Body of pancreas (tissue), 4 donors: Measurements from ENCODE around the gene LMOD2. TPM values are rescaled to one million over a fixed set of nuclear protein-coding genes. Genes with fewer than 3 reads are reported as not detected.

Experiments
- ATAC-seq: fragments of 150-250 bp; one replicate; pipeline ENCODE4 v1.9.1; 2016
- DNase-seq, 4 donors: peaks; one replicate each; pipeline ENCODE4 v3.0.0-alpha.2; 2019
- H3K27ac ChIP-seq, 4 donors: fragments of 200-600 bp; sonication (generic); 1 replicate in 3 of 4; 2 replicates in 1 of 4; pipeline versions ENCODE4 v1.5.1 to v1.6.1; 2016 to 2019; ENCODE audit warnings: mild to moderate bottlenecking in 1 of 4, mixed read lengths in 1 of 4, moderate library complexity in 1 of 4
- H3K27me3 ChIP-seq, 2 donors: fragments of 200-600 bp; sonication (generic); one replicate each; pipeline ENCODE4 v1.6.0; 2016; ENCODE audit warnings: mild to moderate bottlenecking in 1 of 2
- H3K36me3 ChIP-seq, 2 donors: fragments of 200-600 bp; sonication (generic); replicated peaks in 1 of 2; 2 replicates each; pipeline ENCODE4 v1.5.1; 2016; ENCODE audit warnings: low read depth in 2 of 2; ENCODE audit not compliant: insufficient read depth in 1 of 2
- H3K4me1 ChIP-seq: fragments of 200-600 bp; sonication (generic); one replicate; pipeline ENCODE4 v1.6.0; 2016
- H3K4me3 ChIP-seq, 2 donors: fragments of 200-600 bp; sonication (generic); 1 replicate in 1 of 2; 2 replicates in 1 of 2; pipeline ENCODE4 v1.5.1; 2016 to 2019
- H3K9me3 ChIP-seq, 3 donors: fragments of 200-600 bp; sonication (generic); 1 replicate in 2 of 3; 2 replicates in 1 of 3; pipeline ENCODE4 v1.5.1; 2016
- POLR2A ChIP-seq, 3 donors: fragments of 450-650 bp; IDR thresholded peaks; one replicate each; pipeline ENCODE4 v1.6.1; 2016; ENCODE audit warnings: antibody characterized with exemption in 3 of 3, mild to moderate bottlenecking in 2 of 3
- WGBS, 2 donors: methylation state at CpG; one replicate each; pipeline ENCODE4 v1.1.5; 2017; 5-methylcytosine and 5-hydroxymethylcytosine counted together
- intact Hi-C: fragments of 100-400 bp; cut with DNase I; formaldehyde crosslinking; loops from one replicate; pipeline ENCODE4 v1.15.1; 2023
- total RNA-seq, 2 donors: library from RNA; depleted of rRNA; stranded (reverse); fragments of >200 nt; gene quantifications; one replicate each; pipeline ENCODE4 v1.1.0, GENCODE V29; 2016
- TF ChIP-seq, protein P1 (sequence below), 7 experiments: fragments of 450-650 bp in 4 of 7; fragments of 200-600 bp in 3 of 7; sonication (generic) in 3 of 7; IDR thresholded peaks; one replicate each; pipeline ENCODE4 v1.5.1; 2016 to 2019; ENCODE audit warnings: antibody characterized with exemption in 7 of 7

Gene LMOD2
- total RNA-seq, 2 donors from 2014 or later, result not detected

GRCh38 chr7:123612024-123612423 is 43.6 kb upstream of the LMOD2 start:
- Histone ChIP-seq H3K27me3 (no peaks in the 10 kb centered on the region), H3K27ac (no peak overlapping the region), H3K36me3 (no peaks in the 10 kb centered on the region), H3K4me3 (no peak overlapping the region), H3K9me3 (no peaks in the 10 kb centered on the region), H3K4me1 (no peaks in the 10 kb centered on the region)
- TF ChIP-seq, protein P1, sequence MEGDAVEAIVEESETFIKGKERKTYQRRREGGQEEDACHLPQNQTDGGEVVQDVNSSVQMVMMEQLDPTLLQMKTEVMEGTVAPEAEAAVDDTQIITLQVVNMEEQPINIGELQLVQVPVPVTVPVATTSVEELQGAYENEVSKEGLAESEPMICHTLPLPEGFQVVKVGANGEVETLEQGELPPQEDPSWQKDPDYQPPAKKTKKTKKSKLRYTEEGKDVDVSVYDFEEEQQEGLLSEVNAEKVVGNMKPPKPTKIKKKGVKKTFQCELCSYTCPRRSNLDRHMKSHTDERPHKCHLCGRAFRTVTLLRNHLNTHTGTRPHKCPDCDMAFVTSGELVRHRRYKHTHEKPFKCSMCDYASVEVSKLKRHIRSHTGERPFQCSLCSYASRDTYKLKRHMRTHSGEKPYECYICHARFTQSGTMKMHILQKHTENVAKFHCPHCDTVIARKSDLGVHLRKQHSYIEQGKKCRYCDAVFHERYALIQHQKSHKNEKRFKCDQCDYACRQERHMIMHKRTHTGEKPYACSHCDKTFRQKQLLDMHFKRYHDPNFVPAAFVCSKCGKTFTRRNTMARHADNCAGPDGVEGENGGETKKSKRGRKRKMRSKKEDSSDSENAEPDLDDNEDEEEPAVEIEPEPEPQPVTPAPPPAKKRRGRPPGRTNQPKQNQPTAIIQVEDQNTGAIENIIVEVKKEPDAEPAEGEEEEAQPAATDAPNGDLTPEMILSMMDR (IDR thresholded peaks at IDR 0.05), result no peak
- no peak for TF ChIP-seq POLR2A (IDR thresholded peaks at IDR 0.05)
- DNase-seq, result no peak
- ATAC-seq, result no peak
- intact Hi-C loops, result no loop called here

DNA sequence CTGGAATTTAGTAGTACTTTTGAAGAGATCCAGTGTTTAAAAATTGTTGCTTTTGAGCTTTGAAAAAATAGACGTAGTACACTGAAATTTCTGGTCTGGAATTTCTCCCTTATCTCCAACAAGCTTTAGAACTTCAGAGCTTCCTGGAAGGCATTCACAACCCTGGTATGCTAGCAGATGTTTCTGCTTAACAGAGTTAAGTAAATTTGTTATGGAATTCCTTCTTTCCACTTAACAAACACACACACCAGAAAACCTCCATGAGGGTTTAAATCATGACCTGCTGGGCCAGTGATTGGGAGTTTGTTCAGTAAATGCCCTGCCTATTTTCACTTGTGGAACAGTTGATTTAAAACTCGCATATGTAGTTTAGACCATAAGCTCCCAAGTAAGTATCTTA is 40.3 kb upstream of the LMOD2 start:
- H3K36me3 ChIP-seq, result no peaks in the 10 kb centered on the region
- TF ChIP-seq, protein P1 (IDR thresholded peaks at IDR 0.05), result no peak
- TF ChIP-seq POLR2A (IDR thresholded peaks at IDR 0.05), result no peak
- H3K4me3 ChIP-seq, result no peak overlapping the region
- no peaks in the 10 kb centered on the region for H3K9me3 ChIP-seq
- intact Hi-C loops, result no loop called here
- no peaks in the 10 kb centered on the region for H3K4me1 ChIP-seq
- no peaks in the 10 kb centered on the region for H3K27me3 ChIP-seq
- 41 to 58% methylated on average over 2 of the region's 2 CpGs for WGBS, 2 donors
- H3K27ac ChIP-seq, result no peak overlapping the region
- no peak for DNase-seq
- no peak for ATAC-seq

- Histone ChIP-seq H3K27me3 (no peaks in the 10 kb centered on the region), H3K9me3 (no peaks in the 10 kb centered on the region), H3K4me1 (no peaks in the 10 kb centered on the region), H3K36me3 (no peaks in the 10 kb centered on the region), H3K27ac (no peak overlapping the region), H3K4me3 (no peak overlapping the region)
- intact Hi-C loops, result no loop called here
- no peak for ATAC-seq
- no peak for DNase-seq
- TF ChIP-seq POLR2A (IDR thresholded peaks at IDR 0.05), result no peak
- TF ChIP-seq, protein P1 (IDR thresholded peaks at IDR 0.05), result no peak
Measured at GRCh38 chr7:123616223-123616622, 39.4 kb upstream of the LMOD2 start.

GRCh38 chr7:123621707-123622106 is 34.0 kb upstream of the LMOD2 start:
- WGBS, 2 donors, result 80 to 84% methylated on average over 4 of the region's 4 CpGs
- intact Hi-C loops, result no loop called here
- Histone ChIP-seq H3K4me3 (no peak overlapping the region), H3K27ac (no peak overlapping the region), H3K27me3 (no peaks in the 10 kb centered on the region), H3K9me3 (no peaks in the 10 kb centered on the region), H3K36me3 (no peaks in the 10 kb centered on the region), H3K4me1 (no peaks in the 10 kb centered on the region)
- DNase-seq (no peak), ATAC-seq (no peak)
- TF ChIP-seq, protein P1 (IDR thresholded peaks at IDR 0.05), result no peak
- no peak for TF ChIP-seq POLR2A (IDR thresholded peaks at IDR 0.05)

GRCh38 chr7:123622660-123623386 is 32.8 kb upstream of the LMOD2 start:
- ATAC-seq (no peak), DNase-seq (peak in 1 of 4 donors; percentile 16)
- 71 to 76% methylated on average over 6 of the region's 6 CpGs for WGBS, 2 donors
- Histone ChIP-seq H3K4me1 (no peaks in the 10 kb centered on the region), H3K27ac (no peak overlapping the region), H3K4me3 (no peak overlapping the region), H3K36me3 (no peaks in the 10 kb centered on the region), H3K9me3 (no peaks in the 10 kb centered on the region), H3K27me3 (no peaks in the 10 kb centered on the region)
- intact Hi-C loops, result no loop called here
- TF ChIP-seq POLR2A (IDR thresholded peaks at IDR 0.05), result no peak
- TF ChIP-seq, protein P1 (IDR thresholded peaks at IDR 0.05), result no peak
